Measurements from ENCODE around the gene PDIA3. TPM values are rescaled to one million over a fixed set of nuclear protein-coding genes. Genes with fewer than 3 reads are reported as not detected.
"Not testable (repeated sequence)": the region's sequence is repeated elsewhere in the genome, so short reads cannot be mapped to it uniquely, and the experiment has no call there.

Gene PDIA3
- 591 TPM for polyA plus RNA-seq (2013, experiment 1 of 2)
- polyA plus RNA-seq (2013, experiment 2 of 2) = 598 TPM

GRCh38 chr15:43746245-43746902, at the start of gene PDIA3:
PDIA3 (plus strand) TSS chr15:43746438; CDS start chr15:43746540, 102 bp downstream.
- peak within 1 kb of the TSS; percentile 88 to 91 for H3K18ac ChIP-seq (ENCODE audit: low read depth in 1 of 2, low read length in 2 of 2)
- not testable (repeated sequence) for H3K9me3 ChIP-seq (ENCODE audit: control insufficient read depth, low read length); H2BK12ac ChIP-seq (ENCODE audit: low read length in 2 of 2); H3K79me1 ChIP-seq (replicated peaks; ENCODE audit: low read length, poor library complexity, severe bottlenecking); H3K27me3 ChIP-seq (ENCODE audit: control insufficient read depth in 1 of 2, insufficient read depth in 1 of 2, low read length in 2 of 2); H3K36me3 ChIP-seq (ENCODE audit: control insufficient read depth in 1 of 2, insufficient read depth in 2 of 2, low read depth in 1 of 2, low read length in 2 of 2); H2BK5ac ChIP-seq (ENCODE audit: low read depth, low read length, poor library complexity, severe bottlenecking); H2AK5ac ChIP-seq (ENCODE audit: low read length, severe bottlenecking)
- peak within 1 kb of the TSS; percentile 61 to 74 for H3K14ac ChIP-seq (ENCODE audit: low read length in 2 of 2)
- peak within 1 kb of the TSS; percentile 79 to 94 for H3K4ac ChIP-seq (ENCODE audit: low read depth in 1 of 2, low read length in 2 of 2)
- H3K9ac ChIP-seq (ENCODE audit: low read length) = peak within 1 kb of the TSS; percentile 92
- H3K27ac ChIP-seq (ENCODE audit: low read length, poor library complexity, severe bottlenecking) = peak within 1 kb of the TSS; percentile 74
- H2BK15ac ChIP-seq (ENCODE audit: low read depth, poor library complexity, severe bottlenecking) = peak within 1 kb of the TSS; percentile 97
- H3K4me3 ChIP-seq (ENCODE audit: insufficient read depth in 1 of 2, low read depth in 1 of 2, low read length in 2 of 2) = peak within 1 kb of the TSS; percentile 85 to 89
- peak within 1 kb of the TSS; percentile 90 for H4K8ac ChIP-seq (ENCODE audit: low read length)
- peaks cover 11% of the 10 kb centered on the region for H3K4me1 ChIP-seq (ENCODE audit: control insufficient read depth, insufficient read depth, low read depth, low read length)
- peak within 1 kb of the TSS; percentile 80 for H3K4me2 ChIP-seq (ENCODE audit: low read length, poor library complexity, severe bottlenecking)
- peak within 1 kb of the TSS; percentile 89 for H4K91ac ChIP-seq (ENCODE audit: low read length)
- peak within 1 kb of the TSS; percentile 73 for H2BK120ac ChIP-seq (ENCODE audit: low read depth, low read length)
- H2AFZ ChIP-seq (ENCODE audit: low read depth, low read length) = peak within 1 kb of the TSS; percentile 67
- H3K23ac ChIP-seq (ENCODE audit: low read length in 2 of 2) = peak within 1 kb of the TSS in 1 of 2 experiments; percentile 57
- under 1% methylated on average over 83 of the region's 84 CpGs for WGBS
- peak; percentile 90 for DNase-seq

GRCh38 chr15:43702174-43702573, 44.1 kb upstream of the PDIA3 start:
- no peak overlapping the region for H3K4me2 ChIP-seq (ENCODE audit: low read length, poor library complexity, severe bottlenecking)
- no peak overlapping the region for H3K23ac ChIP-seq (ENCODE audit: low read length in 2 of 2)
- WGBS = 95% methylated on average over 5 of the region's 7 CpGs

GRCh38 chr15:43702701-43703424, 43.4 kb upstream of the PDIA3 start:
- H3K23ac ChIP-seq (ENCODE audit: low read length in 2 of 2) = no peak overlapping the region
- no peaks in the 10 kb centered on the region for H3K79me1 ChIP-seq (replicated peaks; ENCODE audit: low read length, poor library complexity, severe bottlenecking)
- H3K4ac ChIP-seq (ENCODE audit: low read depth in 1 of 2, low read length in 2 of 2) = no peak overlapping the region
- peaks cover 6 to 16% of the 10 kb centered on the region in 2 experiments for H3K27me3 ChIP-seq (ENCODE audit: control insufficient read depth in 1 of 2, insufficient read depth in 1 of 2, low read length in 2 of 2)
- no peak overlapping the region for H3K14ac ChIP-seq (ENCODE audit: low read length in 2 of 2)
- no peak for DNase-seq
- no peak overlapping the region for H2BK120ac ChIP-seq (ENCODE audit: low read depth, low read length)
- H3K9me3 ChIP-seq (ENCODE audit: control insufficient read depth, low read length) = no peaks in the 10 kb centered on the region
- H2BK12ac ChIP-seq (ENCODE audit: low read length in 2 of 2) = no peak overlapping the region
- H3K4me1 ChIP-seq (ENCODE audit: control insufficient read depth, insufficient read depth, low read depth, low read length) = no peaks in the 10 kb centered on the region
- no peak overlapping the region for H4K8ac ChIP-seq (ENCODE audit: low read length)
- H3K9ac ChIP-seq (ENCODE audit: low read length) = no peak overlapping the region
- no peak overlapping the region for H2BK15ac ChIP-seq (ENCODE audit: low read depth, poor library complexity, severe bottlenecking)
- no peak overlapping the region for H4K91ac ChIP-seq (ENCODE audit: low read length)
- no peak overlapping the region for H3K4me2 ChIP-seq (ENCODE audit: low read length, poor library complexity, severe bottlenecking)
- H2AFZ ChIP-seq (ENCODE audit: low read depth, low read length) = no peak overlapping the region
- no peak overlapping the region for H2AK5ac ChIP-seq (ENCODE audit: low read length, severe bottlenecking)
- no peaks in the 10 kb centered on the region for H3K36me3 ChIP-seq (ENCODE audit: control insufficient read depth in 1 of 2, insufficient read depth in 2 of 2, low read depth in 1 of 2, low read length in 2 of 2)
- H2BK5ac ChIP-seq (ENCODE audit: low read depth, low read length, poor library complexity, severe bottlenecking) = no peak overlapping the region
- 78% methylated on average over 4 of the region's 8 CpGs for WGBS
- no peak overlapping the region for H3K27ac ChIP-seq (ENCODE audit: low read length, poor library complexity, severe bottlenecking)
- H3K4me3 ChIP-seq (ENCODE audit: insufficient read depth in 1 of 2, low read depth in 1 of 2, low read length in 2 of 2) = no peak overlapping the region
- H3K18ac ChIP-seq (ENCODE audit: low read depth in 1 of 2, low read length in 2 of 2) = no peak overlapping the region

More at GRCh38 chr15:43702174-43702573, 44.1 kb upstream of the PDIA3 start:
- no peak overlapping the region for H3K27ac ChIP-seq (ENCODE audit: low read length, poor library complexity, severe bottlenecking)
- no peak overlapping the region for H2AK5ac ChIP-seq (ENCODE audit: low read length, severe bottlenecking)
- H3K4ac ChIP-seq (ENCODE audit: low read depth in 1 of 2, low read length in 2 of 2) = no peak overlapping the region
- no peak overlapping the region for H2BK12ac ChIP-seq (ENCODE audit: low read length in 2 of 2)
- no peaks in the 10 kb centered on the region for H3K9me3 ChIP-seq (ENCODE audit: control insufficient read depth, low read length)
- no peak overlapping the region for H3K4me3 ChIP-seq (ENCODE audit: insufficient read depth in 1 of 2, low read depth in 1 of 2, low read length in 2 of 2)
- no peak for DNase-seq
- no peak overlapping the region for H4K91ac ChIP-seq (ENCODE audit: low read length)
- H3K79me1 ChIP-seq (replicated peaks; ENCODE audit: low read length, poor library complexity, severe bottlenecking) = no peaks in the 10 kb centered on the region
- no peak overlapping the region for H3K9ac ChIP-seq (ENCODE audit: low read length)
- no peaks in the 10 kb centered on the region for H3K4me1 ChIP-seq (ENCODE audit: control insufficient read depth, insufficient read depth, low read depth, low read length)
- H3K36me3 ChIP-seq (ENCODE audit: control insufficient read depth in 1 of 2, insufficient read depth in 2 of 2, low read depth in 1 of 2, low read length in 2 of 2) = no peaks in the 10 kb centered on the region
- no peak overlapping the region for H2AFZ ChIP-seq (ENCODE audit: low read depth, low read length)
- H3K14ac ChIP-seq (ENCODE audit: low read length in 2 of 2) = no peak overlapping the region
- peaks cover 6 to 20% of the 10 kb centered on the region in 2 experiments for H3K27me3 ChIP-seq (ENCODE audit: control insufficient read depth in 1 of 2, insufficient read depth in 1 of 2, low read length in 2 of 2)
- no peak overlapping the region for H2BK15ac ChIP-seq (ENCODE audit: low read depth, poor library complexity, severe bottlenecking)
- H3K18ac ChIP-seq (ENCODE audit: low read depth in 1 of 2, low read length in 2 of 2) = no peak overlapping the region
- no peak overlapping the region for H2BK120ac ChIP-seq (ENCODE audit: low read depth, low read length)
- H4K8ac ChIP-seq (ENCODE audit: low read length) = no peak overlapping the region
- H2BK5ac ChIP-seq (ENCODE audit: low read depth, low read length, poor library complexity, severe bottlenecking) = no peak overlapping the region

GRCh38 chr15:43710431-43711131, 35.7 kb upstream of the PDIA3 start:
- not testable (repeated sequence) for H3K27me3 ChIP-seq (ENCODE audit: control insufficient read depth in 1 of 2, insufficient read depth in 1 of 2, low read length in 2 of 2); H3K23ac ChIP-seq (ENCODE audit: low read length in 2 of 2); H3K27ac ChIP-seq (ENCODE audit: low read length, poor library complexity, severe bottlenecking); H2BK5ac ChIP-seq (ENCODE audit: low read depth, low read length, poor library complexity, severe bottlenecking); H2BK12ac ChIP-seq (ENCODE audit: low read length in 2 of 2); H4K8ac ChIP-seq (ENCODE audit: low read length); H2AFZ ChIP-seq (ENCODE audit: low read depth, low read length); H3K4ac ChIP-seq (ENCODE audit: low read depth in 1 of 2, low read length in 2 of 2); H4K91ac ChIP-seq (ENCODE audit: low read length); H3K4me1 ChIP-seq (ENCODE audit: control insufficient read depth, insufficient read depth, low read depth, low read length); H3K36me3 ChIP-seq (ENCODE audit: control insufficient read depth in 1 of 2, insufficient read depth in 2 of 2, low read depth in 1 of 2, low read length in 2 of 2); H3K9ac ChIP-seq (ENCODE audit: low read length); H3K14ac ChIP-seq (ENCODE audit: low read length in 2 of 2); H3K18ac ChIP-seq (ENCODE audit: low read depth in 1 of 2, low read length in 2 of 2); H2BK120ac ChIP-seq (ENCODE audit: low read depth, low read length); H2BK15ac ChIP-seq (ENCODE audit: low read depth, poor library complexity, severe bottlenecking); H3K4me2 ChIP-seq (ENCODE audit: low read length, poor library complexity, severe bottlenecking); H3K79me1 ChIP-seq (replicated peaks; ENCODE audit: low read length, poor library complexity, severe bottlenecking); H2AK5ac ChIP-seq (ENCODE audit: low read length, severe bottlenecking); DNase-seq; H3K4me3 ChIP-seq (ENCODE audit: insufficient read depth in 1 of 2, low read depth in 1 of 2, low read length in 2 of 2); H3K9me3 ChIP-seq (ENCODE audit: control insufficient read depth, low read length)
- no CpG with 5 or more reads among the region's 12 CpGs for WGBS

All from mesenchymal stem cell (in vitro differentiated cells and primary cell).